ENCODE measurements around the gene NMNAT2. TPM values are rescaled to one million over a fixed set of nuclear protein-coding genes. Genes with fewer than 3 reads are reported as not detected.
A peak's percentile ranks its signal among the peaks of the same experiment; 100 is the strongest.

Gene NMNAT2
- polyA plus RNA-seq, 1 experiment = 2.1 TPM

GRCh38 chr1:183272390-183272848, 145.8 kb downstream of the NMNAT2 start:
- ChIA-PET CTCF (interaction anchor here (0.5 to 2.9 kb wide), 10 partner anchors 9 to 310 kb away, joined by 3 to 8 read pairs (median 4); no protein-coding TSS in a partner anchor), POLR2A (interaction anchor here (0.7 to 1.0 kb wide), 2 partner anchors 38 to 317 kb away, joined by 3 read pairs; no protein-coding TSS in a partner anchor)
- peak; percentile 98 for DNase-seq (ENCODE audit: low read depth)
- no peak for TF ChIP-seq CTCF (IDR thresholded peaks at IDR 0.05; ENCODE audit: insufficient read depth, low read depth, low read length)
- Histone ChIP-seq H3K4me3 (ENCODE audit: low read depth, low read length) (no peak overlapping the region), H3K36me3 (ENCODE audit: control insufficient read depth, insufficient read depth, low read length) (no peaks in the 10 kb centered on the region), H3K27me3 (ENCODE audit: control insufficient read depth, insufficient read depth, low read length) (no peaks in the 10 kb centered on the region)

DNA sequence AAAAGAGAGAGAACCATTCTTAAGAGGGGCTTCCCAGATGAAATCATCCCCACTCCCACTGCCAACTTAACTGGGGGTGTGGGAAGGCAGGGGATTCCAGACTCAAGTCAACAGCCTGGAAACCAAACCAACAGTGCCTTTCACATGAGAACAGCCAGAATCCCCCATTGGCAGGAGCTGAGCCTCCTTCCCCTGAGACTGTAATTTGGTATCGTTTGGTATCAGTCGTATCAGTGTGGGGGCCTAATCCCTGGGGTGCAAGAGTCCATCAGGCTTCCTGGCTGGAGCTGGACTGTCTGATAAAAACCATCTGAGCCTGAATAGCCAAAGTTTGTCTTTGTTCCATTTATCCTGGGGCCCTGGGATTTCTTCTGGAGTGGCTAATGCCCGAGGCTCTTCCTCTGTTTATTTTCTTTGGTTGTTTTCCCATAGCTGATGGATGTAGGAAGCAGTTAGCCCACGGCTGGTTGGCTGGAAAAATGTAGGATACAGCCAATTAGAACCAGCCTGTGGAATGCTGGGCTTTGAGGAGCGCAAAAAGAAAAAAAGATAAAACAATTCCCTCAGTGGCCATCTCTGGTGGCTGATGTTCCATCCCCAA, 147.5 kb downstream of the NMNAT2 start:
- Histone ChIP-seq H3K4me3 (ENCODE audit: low read depth, low read length) (no peak overlapping the region), H3K27me3 (ENCODE audit: control insufficient read depth, insufficient read depth, low read length) (no peaks in the 10 kb centered on the region), H3K36me3 (ENCODE audit: control insufficient read depth, insufficient read depth, low read length) (no peaks in the 10 kb centered on the region)
- no peak for TF ChIP-seq CTCF (IDR thresholded peaks at IDR 0.05; ENCODE audit: insufficient read depth, low read depth, low read length)
- ChIA-PET POLR2A (interaction anchor here (0.7 kb wide), 1 partner anchor 672 kb away, joined by 3 read pairs; no protein-coding TSS in a partner anchor), CTCF (interaction anchor here (0.6 to 2.9 kb wide), 7 partner anchors 11 to 308 kb away, joined by 3 to 8 read pairs (median 4); no protein-coding TSS in a partner anchor)
- peak; percentile 88 for DNase-seq (ENCODE audit: low read depth)

- Histone ChIP-seq H3K4me3 (ENCODE audit: low read depth, low read length) (no peak overlapping the region), H3K36me3 (ENCODE audit: control insufficient read depth, insufficient read depth, low read length) (no peaks in the 10 kb centered on the region), H3K27me3 (ENCODE audit: control insufficient read depth, insufficient read depth, low read length) (no peaks in the 10 kb centered on the region)
- TF ChIP-seq CTCF (IDR thresholded peaks at IDR 0.05; ENCODE audit: insufficient read depth, low read depth, low read length) = no peak
- POLR2A ChIA-PET = no interaction called here
- peak; percentile 95 for DNase-seq (ENCODE audit: low read depth)
- CTCF ChIA-PET = interaction anchor here (1.2 to 3.1 kb wide), 5 partner anchors 10 to 306 kb away, joined by 3 to 9 read pairs (median 8); no protein-coding TSS in a partner anchor
These were observed 150.3 kb downstream of the NMNAT2 start for GRCh38 chr1:183267646-183268431.

DNA sequence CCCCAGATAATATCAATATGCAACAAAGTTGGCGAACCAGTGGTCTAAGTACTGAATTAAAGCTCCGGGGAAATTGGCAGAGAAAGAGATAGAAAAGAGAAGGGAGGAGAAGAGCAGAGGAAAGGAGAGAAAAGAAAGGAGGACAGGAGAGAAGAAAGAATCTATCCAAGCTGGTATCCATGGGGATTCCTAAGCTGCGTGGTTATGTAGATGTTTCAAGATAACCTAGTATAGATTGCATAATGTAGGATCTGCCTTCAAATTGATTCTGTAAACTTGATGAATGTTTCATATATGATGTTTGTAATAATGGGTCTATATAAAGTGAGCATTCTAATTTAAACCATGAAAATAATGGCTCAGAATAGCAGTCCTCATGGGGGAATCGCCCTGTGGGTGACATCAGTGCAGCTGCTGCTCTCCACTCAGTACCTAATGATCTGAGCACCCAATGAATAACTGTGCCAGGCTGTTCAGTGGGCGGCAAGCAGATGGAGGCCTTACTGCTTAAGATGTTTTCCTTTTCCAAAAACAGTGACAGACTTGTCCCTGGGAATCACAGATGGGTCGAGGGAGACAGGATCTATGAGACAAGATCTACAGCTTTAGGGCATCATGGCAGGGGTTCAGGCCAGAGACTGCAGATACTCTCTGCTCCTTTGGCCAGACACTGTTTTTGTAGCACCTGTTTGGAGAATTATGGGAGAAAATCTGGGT, 154.1 kb downstream of the NMNAT2 start:
- Histone ChIP-seq H3K4me3 (ENCODE audit: low read depth, low read length) (no peak overlapping the region), H3K36me3 (ENCODE audit: control insufficient read depth, insufficient read depth, low read length) (no peaks in the 10 kb centered on the region), H3K27me3 (ENCODE audit: control insufficient read depth, insufficient read depth, low read length) (no peaks in the 10 kb centered on the region)
- no peak for TF ChIP-seq CTCF (IDR thresholded peaks at IDR 0.05; ENCODE audit: insufficient read depth, low read depth, low read length)
- DNase-seq (ENCODE audit: low read depth) = no peak
- ChIA-PET POLR2A (no interaction called here), CTCF (interaction anchor here (0.9 to 1.4 kb wide), 3 partner anchors 18 to 403 kb away, joined by 3 to 8 read pairs (median 3); no protein-coding TSS in a partner anchor)
